ENCODE measurements around the gene JUP. TPM values are rescaled to one million over a fixed set of nuclear protein-coding genes. Genes with fewer than 3 reads are reported as not detected.
A peak's percentile ranks its signal among the peaks of the same experiment; 100 is the strongest.

The JUP gene
- total and polyA plus RNA-seq, 2 of the 13 experiments (the other 11 are each of a cell fraction or from before 2014, with no cell fraction given), result 12.1 to 20.6 TPM

GRCh38 chr17:41792845-41793783 lies 6.6 kb upstream of the JUP start (continued):
- TF ChIP-seq ZNF558 (CRISPR knock-in tag; IDR thresholded peaks at IDR 0.05; ENCODE audit: borderline replicate concordance), result 0 out of 2 replicates have a peak, but pooled peaks have one; percentile 25
- TF ChIP-seq AKAP8 (CRISPR knock-in tag; IDR thresholded peaks at IDR 0.05), result 0 out of 2 replicates have a peak, but pooled peaks have one; percentile 40
- TF ChIP-seq RCOR2 (CRISPR knock-in tag; IDR thresholded peaks at IDR 0.05), result no peak
- TF ChIP-seq NCOA5 (CRISPR knock-in tag; IDR thresholded peaks at IDR 0.05), result no peak
- peak; percentile 1 for TF ChIP-seq MAX (IDR thresholded peaks at IDR 0.05)
- no peak for TF ChIP-seq ZNF20 (CRISPR knock-in tag; IDR thresholded peaks at IDR 0.05)
- TF ChIP-seq HMG20A (CRISPR knock-in tag; IDR thresholded peaks at IDR 0.05; ENCODE audit: borderline replicate concordance), result no peak; the same call in 1 of the 2 replicates
- TF ChIP-seq THYN1 (CRISPR knock-in tag; IDR thresholded peaks at IDR 0.05; ENCODE audit: borderline replicate concordance, low read depth), result no peak
- TF ChIP-seq KLF9 (CRISPR knock-in tag; IDR thresholded peaks at IDR 0.05; ENCODE audit: low read depth), result no peak
- TF ChIP-seq ZFY (CRISPR knock-in tag; IDR thresholded peaks at IDR 0.05), result peak; percentile 66; the same call in 1 of the 2 replicates
- TF ChIP-seq PAX8 (CRISPR knock-in tag; IDR thresholded peaks at IDR 0.05; ENCODE audit: borderline replicate concordance), result no peak
- TF ChIP-seq NFIB (CRISPR knock-in tag; IDR thresholded peaks at IDR 0.05; ENCODE audit: borderline replicate concordance), result no peak
- TF ChIP-seq HNRNPLL (IDR thresholded peaks at IDR 0.05; ENCODE audit: low read depth, low read length, poor library complexity, severe bottlenecking), result peak; percentile 16
- TF ChIP-seq HMGXB4 (CRISPR knock-in tag; IDR thresholded peaks at IDR 0.05; ENCODE audit: borderline replicate concordance in 1 of 2, low read depth in 1 of 2), result peak; percentile 24 to 33; a peak in 1 of 4 replicates
- TF ChIP-seq SNAPC5 (CRISPR knock-in tag; IDR thresholded peaks at IDR 0.05; ENCODE audit: borderline replicate concordance), result no peak
- TF ChIP-seq GMEB2 (CRISPR knock-in tag; IDR thresholded peaks at IDR 0.05; ENCODE audit: low read depth), result no peak
- TF ChIP-seq ZBTB3 (CRISPR knock-in tag; IDR thresholded peaks at IDR 0.05; ENCODE audit: borderline replicate concordance, low read depth), result no peak
- TF ChIP-seq THAP7 (CRISPR knock-in tag; IDR thresholded peaks at IDR 0.05), result peak; percentile 44; the same call in 1 of the 2 replicates
- 0 out of 2 replicates have a peak, but pooled peaks have one; percentile 21 for TF ChIP-seq NFKBIZ (CRISPR knock-in tag; IDR thresholded peaks at IDR 0.05)
- TF ChIP-seq MTA1 (CRISPR knock-in tag; IDR thresholded peaks at IDR 0.05; ENCODE audit: borderline replicate concordance), result 0 out of 2 replicates have a peak, but pooled peaks have one; percentile 34
- peak; percentile 82 for TF ChIP-seq FOSL2 (CRISPR knock-in tag; IDR thresholded peaks at IDR 0.05)
